B cell (primary cell): ENCODE data around the gene FBXL14. TPM values are rescaled to one million over a fixed set of nuclear protein-coding genes. Genes with fewer than 3 reads are reported as not detected.

Experiments
- ATAC-seq: fragments of 200-7000 bp; cut with Tn5 transposase; one replicate; pipeline ENCODE4 v1.10.0; 2021; ENCODE audit warnings: low read depth, mild to moderate bottlenecking, moderate number of reproducible peaks, moderate library complexity
- CTCF ChIA-PET: fragments of 350-600 bp; sonication (Branson Sonifier 250); formaldehyde crosslinking; loops from one replicate; lab custom pipeline; 2021; ENCODE audit warnings: antibody characterized with exemption, inconsistent platforms; lab: Charles Lee
- POLR2A ChIA-PET: fragments of 350-600 bp; sonication (Branson Sonifier 250); formaldehyde crosslinking; loops from one replicate; lab custom pipeline; 2021; ENCODE audit warnings: antibody characterized with exemption; lab: Charles Lee
- DNase-seq: peaks from one replicate; pipeline ENCODE4 v3.0.0; 2013
- H2AFZ ChIP-seq: 2 replicates; pipeline ENCODE4 v1.6.1; 2012; ENCODE audit warnings: mild to moderate bottlenecking, low read depth, low read length; ENCODE audit not compliant: insufficient read depth, poor library complexity, severe bottlenecking
- H3K27ac ChIP-seq, 2 donors: 1 replicate in 1 of 2; 2 replicates in 1 of 2; pipeline ENCODE4 v1.5.1; 2012 to 2013; ENCODE audit warnings: low read length in 2 of 2, mild to moderate bottlenecking in 2 of 2, moderate library complexity in 1 of 2
- H3K27me3 ChIP-seq, 4 experiments: fragments of 200-600 bp in 1 of 4; sonication (generic) in 1 of 4; replicated peaks in 1 of 4; 1 replicate in 2 of 4; 2 replicates in 2 of 4; pipeline versions ENCODE4 v1.6.1 to v1.7.0; 2013 to 2016; ENCODE audit warnings: low read length in 3 of 4, mild to moderate bottlenecking in 2 of 4, mixed read lengths in 1 of 4, moderate library complexity in 1 of 4; ENCODE audit not compliant: insufficient read depth in 4 of 4, control insufficient read depth in 3 of 4; ENCODE audit errors: control extremely low read depth in 1 of 4
- H3K36me3 ChIP-seq, 2 experiments: replicated peaks in 1 of 2; 1 replicate in 1 of 2; 2 replicates in 1 of 2; pipeline versions ENCODE4 v1.6.1 to v1.7.1; 2013; ENCODE audit warnings: low read length in 1 of 2; ENCODE audit not compliant: insufficient read depth in 2 of 2, control insufficient read depth in 1 of 2; ENCODE audit errors: control extremely low read depth in 1 of 2, extremely low read depth in 1 of 2
- H3K4me1 ChIP-seq, 2 donors: fragments of 200-600 bp in 1 of 2; sonication (generic) in 1 of 2; 1 replicate in 1 of 2; 2 replicates in 1 of 2; pipeline versions ENCODE4 v1.5.1 to v1.6.1; 2013 to 2017; ENCODE audit warnings: low read length in 2 of 2; ENCODE audit not compliant: control insufficient read depth in 2 of 2, insufficient read depth in 2 of 2
- H3K4me2 ChIP-seq: replicated peaks from 2 replicates; pipeline ENCODE3; 2012; ENCODE audit warnings: mild to moderate bottlenecking, low read depth, low read length; ENCODE audit not compliant: poor library complexity, severe bottlenecking
- H3K4me3 ChIP-seq, 5 experiments: fragments of 200-600 bp in 1 of 5; sonication (generic) in 1 of 5; 1 replicate in 3 of 5; 2 replicates in 2 of 5; pipeline versions ENCODE4 v1.5.1 to v1.7.0; 2011 to 2016; ENCODE audit warnings: low read length in 4 of 5, mild to moderate bottlenecking in 4 of 5, low read depth in 2 of 5, control low read depth in 1 of 5, moderate library complexity in 1 of 5; ENCODE audit not compliant: insufficient read depth in 1 of 5; ENCODE audit errors: control extremely low read depth in 1 of 5, extremely low read depth in 1 of 5
- H3K79me2 ChIP-seq: fragments of 200-600 bp; sonication (generic); one replicate; pipeline ENCODE4 v1.6.0; 2016; ENCODE audit warnings: low read length; ENCODE audit not compliant: control insufficient read depth, insufficient read depth
- H3K9ac ChIP-seq: fragments of 200-600 bp; sonication (generic); 2 replicates; pipeline ENCODE4 v1.6.1; 2017; ENCODE audit warnings: mild to moderate bottlenecking, low read length, moderate library complexity
- H3K9me3 ChIP-seq, 3 donors: one replicate each; pipeline versions ENCODE4 v1.6.1 to v1.7.1; 2013; ENCODE audit warnings: low read length in 2 of 3; ENCODE audit not compliant: control insufficient read depth in 2 of 3, insufficient read depth in 1 of 3; ENCODE audit errors: control extremely low read depth in 1 of 3
- H4K20me1 ChIP-seq: 2 replicates; pipeline ENCODE4 v1.6.0; 2012; ENCODE audit warnings: mild to moderate bottlenecking, low read length; ENCODE audit not compliant: insufficient read depth, control insufficient read depth, poor library complexity, severe bottlenecking
- H3K27ac Mint-ChIP-seq: one replicate; pipeline ENCODE4 v1.8.0; 2021; ENCODE audit warnings: mixed read lengths
- H3K27me3 Mint-ChIP-seq: one replicate; pipeline ENCODE4 v1.8.0; 2021; ENCODE audit warnings: mixed read lengths
- H3K4me1 Mint-ChIP-seq: one replicate; pipeline ENCODE4 v1.8.0; 2021; ENCODE audit warnings: mixed read lengths
- H3K4me3 Mint-ChIP-seq: one replicate; pipeline ENCODE4 v1.8.0; 2021; ENCODE audit warnings: mixed read lengths
- H3K9me3 Mint-ChIP-seq: one replicate; pipeline ENCODE4 v1.8.0; 2022; ENCODE audit warnings: mixed read lengths; ENCODE audit not compliant: insufficient read depth
- EZH2 ChIP-seq: IDR thresholded peaks from 2 replicates; pipeline ENCODE4 v1.6.1; 2012; ENCODE audit warnings: borderline replicate concordance, low read depth, mild to moderate bottlenecking, moderate library complexity, low read length; ENCODE audit not compliant: insufficient read depth, poor library complexity, severe bottlenecking
- WGBS: methylation state at CpG from one replicate; pipeline ENCODE4 v1.1.5; 2013; ENCODE audit warnings: missing lambda C conversion rate; ENCODE audit not compliant: insufficient coverage; 5-methylcytosine and 5-hydroxymethylcytosine counted together
- intact Hi-C: fragments of 100-400 bp; cut with micrococcal nuclease; formaldehyde crosslinking; loops from one replicate; pipeline ENCODE4 v1.10.0; 2022
- polyA plus RNA-seq: library from polyadenylated mRNA; depleted of rRNA; stranded (reverse); fragments of >200 nt; gene quantifications from 2 replicates; pipeline ENCODE4 v1.2.3, GENCODE V29; 2012
- total RNA-seq, 2 donors: library from RNA; stranded (reverse); fragments of 120-200 nt in 1 of 2; gene quantifications; 1 replicate in 1 of 2; 2 replicates in 1 of 2; pipeline versions ENCODE4 v1.2.3 to v1.2.4, GENCODE V29; 2013 to 2022
- TF ChIP-seq, protein P1 (sequence below): fragments of 200-600 bp; IDR thresholded peaks from one replicate; pipeline ENCODE4 v1.8.0; 2022; ENCODE audit warnings: antibody characterized with exemption, mild to moderate bottlenecking

The FBXL14 gene
- total and polyA plus RNA-seq, 2 donors (not counting 1 experiment from before 2014, with no cell fraction given): 21.6 to 37.3 TPM

GRCh38 chr12:1529862-1530591 is 64.4 kb downstream of the FBXL14 start:
- Histone ChIP-seq H3K36me3 (no peaks in the 10 kb centered on the region), H3K79me2 (no peaks in the 10 kb centered on the region), H2AFZ (peak overlapping the region; percentile 54), H3K27me3 (peaks cover 0 to 60% (median 30%) of the 10 kb centered on the region in 4 experiments), H3K4me2 (peak overlapping the region; percentile 87), H3K9ac (peak overlapping the region; percentile 45), H4K20me1 (no peaks in the 10 kb centered on the region), H3K4me1 (peaks cover 37 to 40% of the 10 kb centered on the region in 2 donors), H3K9me3 (peaks cover 0 to 11% (median 0%) of the 10 kb centered on the region in 3 donors), H3K27ac (no peak overlapping the region), H3K4me3 (peak overlapping the region in 3 of 5 experiments; percentile 8 to 55 (median 39))
- Mint-ChIP-seq H3K4me3 (peak overlapping the region; percentile 89), H3K27ac (no peak overlapping the region), H3K4me1 (peaks cover 41% of the 10 kb centered on the region), H3K9me3 (no peaks in the 10 kb centered on the region), H3K27me3 (peaks cover 58% of the 10 kb centered on the region)
- intact Hi-C loops: loop anchor here (5.0 kb wide), 1 partner anchor 62 kb away; the partner anchor contains the start of gene FBXL14
- CTCF ChIA-PET: no interaction called here
- peak; percentile 26 for ATAC-seq
- no peak for TF ChIP-seq EZH2
- TF ChIP-seq, protein P1, sequence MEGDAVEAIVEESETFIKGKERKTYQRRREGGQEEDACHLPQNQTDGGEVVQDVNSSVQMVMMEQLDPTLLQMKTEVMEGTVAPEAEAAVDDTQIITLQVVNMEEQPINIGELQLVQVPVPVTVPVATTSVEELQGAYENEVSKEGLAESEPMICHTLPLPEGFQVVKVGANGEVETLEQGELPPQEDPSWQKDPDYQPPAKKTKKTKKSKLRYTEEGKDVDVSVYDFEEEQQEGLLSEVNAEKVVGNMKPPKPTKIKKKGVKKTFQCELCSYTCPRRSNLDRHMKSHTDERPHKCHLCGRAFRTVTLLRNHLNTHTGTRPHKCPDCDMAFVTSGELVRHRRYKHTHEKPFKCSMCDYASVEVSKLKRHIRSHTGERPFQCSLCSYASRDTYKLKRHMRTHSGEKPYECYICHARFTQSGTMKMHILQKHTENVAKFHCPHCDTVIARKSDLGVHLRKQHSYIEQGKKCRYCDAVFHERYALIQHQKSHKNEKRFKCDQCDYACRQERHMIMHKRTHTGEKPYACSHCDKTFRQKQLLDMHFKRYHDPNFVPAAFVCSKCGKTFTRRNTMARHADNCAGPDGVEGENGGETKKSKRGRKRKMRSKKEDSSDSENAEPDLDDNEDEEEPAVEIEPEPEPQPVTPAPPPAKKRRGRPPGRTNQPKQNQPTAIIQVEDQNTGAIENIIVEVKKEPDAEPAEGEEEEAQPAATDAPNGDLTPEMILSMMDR: no peak
- DNase-seq: peak; percentile 38
- WGBS: 1% methylated on average over 101 of the region's 101 CpGs
- POLR2A ChIA-PET: no interaction called here

GRCh38 chr12:1529228-1529861 is 65.0 kb downstream of the FBXL14 start:
- Histone ChIP-seq H3K4me1 (peaks cover 37 to 40% of the 10 kb centered on the region in 2 donors), H3K27ac (no peak overlapping the region), H3K4me3 (peak overlapping the region in 3 of 5 experiments; percentile 8 to 55 (median 39)), H3K9ac (peak overlapping the region; percentile 45), H3K4me2 (peak overlapping the region; percentile 87), H3K36me3 (no peaks in the 10 kb centered on the region), H3K9me3 (peaks cover 0 to 11% (median 0%) of the 10 kb centered on the region in 3 donors), H4K20me1 (no peaks in the 10 kb centered on the region), H3K27me3 (peaks cover 0 to 59% (median 31%) of the 10 kb centered on the region in 4 experiments), H2AFZ (peak overlapping the region; percentile 54), H3K79me2 (no peaks in the 10 kb centered on the region)
- Mint-ChIP-seq H3K27ac (no peak overlapping the region), H3K9me3 (no peaks in the 10 kb centered on the region), H3K4me3 (peak overlapping the region; percentile 89), H3K4me1 (peaks cover 41% of the 10 kb centered on the region), H3K27me3 (peaks cover 58% of the 10 kb centered on the region)
- WGBS: 47% methylated on average over 8 of the region's 11 CpGs
- DNase-seq: no peak
- ChIA-PET POLR2A (no interaction called here), CTCF (no interaction called here)
- ATAC-seq: no peak
- intact Hi-C loops: no loop called here
- TF ChIP-seq, protein P1: no peak
- no peak for TF ChIP-seq EZH2
